ENCODE results near the gene PRDM16. TPM values are rescaled to one million over a fixed set of nuclear protein-coding genes. Genes with fewer than 3 reads are reported as not detected.

PRDM16 gene
- total RNA-seq, 1 donor from 2014 or later, result 21.4 TPM

- Mint-ChIP-seq H3K36me3 (ENCODE audit: low read depth, unreplicated experiment) (no peaks in the 10 kb centered on the region), H3K27me3 (ENCODE audit: unreplicated experiment) (peaks cover 5% of the 10 kb centered on the region), H3K9me3 (ENCODE audit: unreplicated experiment) (no peaks in the 10 kb centered on the region), H3K4me1 (ENCODE audit: unreplicated experiment) (no peaks in the 10 kb centered on the region), H3K4me3 (ENCODE audit: unreplicated experiment) (no peak overlapping the region), H3K27ac (ENCODE audit: unreplicated experiment) (no peak overlapping the region)
- no peak for DNase-seq (ENCODE audit: low spot score)
- TF ChIP-seq CTCF (IDR thresholded peaks at IDR 0.05; ENCODE audit: unreplicated experiment), result no peak
Measured at GRCh38 chr1:3212453-3213355, 143.7 kb downstream of the PRDM16 start.

- Mint-ChIP-seq H3K27me3 (ENCODE audit: unreplicated experiment) (peaks cover 6% of the 10 kb centered on the region), H3K4me1 (ENCODE audit: unreplicated experiment) (no peaks in the 10 kb centered on the region), H3K9me3 (ENCODE audit: unreplicated experiment) (no peaks in the 10 kb centered on the region), H3K27ac (ENCODE audit: unreplicated experiment) (no peak overlapping the region), H3K4me3 (ENCODE audit: unreplicated experiment) (no peak overlapping the region), H3K36me3 (ENCODE audit: low read depth, unreplicated experiment) (no peaks in the 10 kb centered on the region)
- TF ChIP-seq CTCF (IDR thresholded peaks at IDR 0.05; ENCODE audit: unreplicated experiment), result no peak
- DNase-seq (ENCODE audit: low spot score), result no peak
Measured at GRCh38 chr1:3213730-3214129, 144.7 kb downstream of the PRDM16 start.

GRCh38 chr1:3215198-3216014 lies 146.4 kb downstream of the PRDM16 start:
- H3K36me3 Mint-ChIP-seq (ENCODE audit: low read depth, unreplicated experiment), result no peaks in the 10 kb centered on the region
- no peak overlapping the region for H3K27ac Mint-ChIP-seq (ENCODE audit: unreplicated experiment)
- TF ChIP-seq CTCF (IDR thresholded peaks at IDR 0.05; ENCODE audit: unreplicated experiment), result no peak
- no peak overlapping the region for H3K4me3 Mint-ChIP-seq (ENCODE audit: unreplicated experiment)
- H3K27me3 Mint-ChIP-seq (ENCODE audit: unreplicated experiment), result peaks cover 8% of the 10 kb centered on the region
- H3K4me1 Mint-ChIP-seq (ENCODE audit: unreplicated experiment), result no peaks in the 10 kb centered on the region
- no peak for DNase-seq (ENCODE audit: low spot score)
- H3K9me3 Mint-ChIP-seq (ENCODE audit: unreplicated experiment), result no peaks in the 10 kb centered on the region

GRCh38 chr1:3216015-3216391 lies 147.0 kb downstream of the PRDM16 start:
- H3K27me3 Mint-ChIP-seq (ENCODE audit: unreplicated experiment), result peaks cover 8% of the 10 kb centered on the region

More at GRCh38 chr1:3216015-3216391, 147.0 kb downstream of the PRDM16 start:
- no peak overlapping the region for H3K4me3 Mint-ChIP-seq (ENCODE audit: unreplicated experiment)
- H3K27ac Mint-ChIP-seq (ENCODE audit: unreplicated experiment), result no peak overlapping the region
- no peaks in the 10 kb centered on the region for H3K4me1 Mint-ChIP-seq (ENCODE audit: unreplicated experiment)
- no peaks in the 10 kb centered on the region for H3K36me3 Mint-ChIP-seq (ENCODE audit: low read depth, unreplicated experiment)
- no peak for DNase-seq (ENCODE audit: low spot score)
- no peaks in the 10 kb centered on the region for H3K9me3 Mint-ChIP-seq (ENCODE audit: unreplicated experiment)
- no peak for TF ChIP-seq CTCF (IDR thresholded peaks at IDR 0.05; ENCODE audit: unreplicated experiment)
